ENCODE results near the gene PSME1. TPM values are rescaled to one million over a fixed set of nuclear protein-coding genes. Genes with fewer than 3 reads are reported as not detected.

PSME1 gene
- total and polyA plus RNA-seq, 4 experiments from 2014 or later: 257 to 1,008 (median 624) TPM

GRCh38 chr14:24119691-24120090, 16.3 kb upstream of the PSME1 start:
- no peak overlapping the region for H3K27ac ChIP-seq (ENCODE audit: low read depth, low read length)
- ChIA-PET CTCF (ENCODE audit: partially characterized antibody) (interaction anchor here (1.2 to 1.8 kb wide), 2 partner anchors 28 to 41 kb away, joined by 4 to 5 read pairs; partner anchors contain the start of gene IRF9), POLR2A (ENCODE audit: partially characterized antibody) (interaction anchor here (0.6 to 9.6 kb wide), 3 partner anchors 14 to 799 kb away, joined by 3 to 347 read pairs (median 4); partner anchors contain the start of genes EMC9, FITM1, PABPN1 and PSME1)
- H3K27me3 Mint-ChIP-seq: no peaks in the 10 kb centered on the region
- peaks cover 0 to 2% (median 0%) of the 10 kb centered on the region in 8 donors for H3K9me3 Mint-ChIP-seq
- H3K9me3 ChIP-seq (ENCODE audit: control insufficient read depth in 1 of 2, low read length in 2 of 2): no peaks in the 10 kb centered on the region
- no peak overlapping the region for H3K4me3 Mint-ChIP-seq
- H3K36me3 ChIP-seq (ENCODE audit: insufficient read depth, low read length): peaks cover 63% of the 10 kb centered on the region
- intact Hi-C loops (cut with micrococcal nuclease): loop anchor here (10.0 kb wide), 1 partner anchor 655 kb away; the partner anchor contains the start of gene NGDN
- peaks cover 58 to 75% of the 10 kb centered on the region in 2 donors for H3K36me3 Mint-ChIP-seq
- no peak for DNase-seq
- no peaks in the 10 kb centered on the region for H3K27me3 ChIP-seq (ENCODE audit: insufficient read depth, low read length)
- peak overlapping the region in 1 of 7 donors; percentile 54 for H3K27ac Mint-ChIP-seq
- no peak overlapping the region for H3K4me3 ChIP-seq (ENCODE audit: low read length in 2 of 2)
- H3K4me1 Mint-ChIP-seq: peaks cover 19 to 41% (median 25%) of the 10 kb centered on the region in 4 donors
- peaks cover 22% of the 10 kb centered on the region for H3K4me1 ChIP-seq (ENCODE audit: insufficient read depth, low read length)

DNA sequence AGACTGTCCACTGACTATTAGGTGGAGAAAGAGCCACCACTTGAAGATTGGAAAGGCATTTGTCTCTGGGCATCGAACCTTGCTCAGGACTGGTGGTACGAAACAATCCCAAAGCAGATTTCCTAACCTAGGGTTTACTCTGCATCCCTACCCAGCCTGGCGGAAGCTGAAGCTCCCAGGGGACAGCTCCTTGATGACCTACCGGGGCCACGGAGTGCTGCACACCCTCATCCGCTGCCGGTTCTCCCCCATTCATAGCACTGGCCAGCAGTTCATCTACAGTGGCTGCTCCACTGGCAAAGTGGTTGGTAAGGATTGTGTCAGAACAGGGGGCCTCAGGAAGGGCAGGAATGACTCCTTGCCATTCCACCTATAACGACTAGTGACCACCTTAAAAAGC, 14.8 kb upstream of the PSME1 start:
- H3K27me3 Mint-ChIP-seq: no peaks in the 10 kb centered on the region
- H3K36me3 ChIP-seq (ENCODE audit: insufficient read depth, low read length): peaks cover 63% of the 10 kb centered on the region
- peaks cover 62 to 65% of the 10 kb centered on the region in 2 donors for H3K36me3 Mint-ChIP-seq

DNA sequence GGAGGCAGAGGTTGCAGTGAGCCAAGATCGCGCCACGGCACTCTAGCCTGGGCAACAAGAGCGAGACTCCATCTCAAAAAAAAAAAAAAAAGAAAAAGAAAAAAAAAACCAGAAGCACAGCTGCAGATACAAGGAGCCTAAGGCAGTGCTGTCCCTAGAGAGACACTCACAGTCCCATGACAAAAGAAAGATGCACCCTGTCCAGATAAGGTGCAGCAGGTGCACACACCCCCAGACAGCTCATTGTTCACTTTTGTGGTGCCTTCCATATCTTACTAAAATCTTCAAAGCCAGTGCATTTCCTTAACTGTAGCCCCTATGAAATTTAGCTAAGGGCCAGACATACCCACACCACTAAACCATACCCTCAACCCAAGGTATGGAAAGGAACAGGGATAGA, 13.6 kb upstream of the PSME1 start:
- Histone ChIP-seq H3K27ac (ENCODE audit: low read depth, low read length) (no peak overlapping the region), H3K9me3 (ENCODE audit: control insufficient read depth in 1 of 2, low read length in 2 of 2) (no peaks in the 10 kb centered on the region), H3K27me3 (ENCODE audit: insufficient read depth, low read length) (no peaks in the 10 kb centered on the region), H3K36me3 (ENCODE audit: insufficient read depth, low read length) (peaks cover 60% of the 10 kb centered on the region), H3K4me3 (ENCODE audit: low read length in 2 of 2) (no peak overlapping the region), H3K4me1 (ENCODE audit: insufficient read depth, low read length) (peaks cover 2% of the 10 kb centered on the region)
- no peak for DNase-seq
- Mint-ChIP-seq H3K27ac (peak overlapping the region in 4 of 7 donors; percentile 35 to 48 (median 40)), H3K4me1 (peaks cover 4 to 17% (median 8%) of the 10 kb centered on the region in 4 donors), H3K9me3 (no peaks in the 10 kb centered on the region), H3K4me3 (no peak overlapping the region), H3K36me3 (peaks cover 56% of the 10 kb centered on the region in 2 donors), H3K27me3 (no peaks in the 10 kb centered on the region)
- intact Hi-C loops (cut with micrococcal nuclease): no loop called here
- ChIA-PET CTCF (ENCODE audit: partially characterized antibody) (no interaction called here), POLR2A (ENCODE audit: partially characterized antibody) (interaction anchor here (0.7 to 9.6 kb wide), 2 partner anchors 11 to 28 kb away, joined by 4 to 347 read pairs; partner anchors contain the start of genes EMC9, FITM1 and PSME1)

More for the DNA sequence above, 14.8 kb upstream of the PSME1 start:
- Mint-ChIP-seq H3K27ac (peak overlapping the region in 1 of 7 donors; percentile 42), H3K9me3 (no peaks in the 10 kb centered on the region), H3K4me3 (no peak overlapping the region), H3K4me1 (peaks cover 10 to 29% (median 12%) of the 10 kb centered on the region in 4 donors)
- DNase-seq: no peak
- no peak overlapping the region for H3K27ac ChIP-seq (ENCODE audit: low read depth, low read length)
- intact Hi-C loops (cut with micrococcal nuclease): no loop called here
- CTCF ChIA-PET (ENCODE audit: partially characterized antibody): interaction anchor here (0.7 to 1.1 kb wide), 2 partner anchors 14 to 30 kb away, joined by 3 read pairs; no protein-coding TSS in a partner anchor
- no peaks in the 10 kb centered on the region for H3K27me3 ChIP-seq (ENCODE audit: insufficient read depth, low read length)
- peaks cover 14% of the 10 kb centered on the region for H3K4me1 ChIP-seq (ENCODE audit: insufficient read depth, low read length)
- POLR2A ChIA-PET (ENCODE audit: partially characterized antibody): interaction anchor here (0.6 to 9.6 kb wide), 3 partner anchors 13 to 50 kb away, joined by 3 to 347 read pairs (median 3); partner anchors contain the start of genes EMC9, FITM1, PSME1 and PSME2
- no peaks in the 10 kb centered on the region for H3K9me3 ChIP-seq (ENCODE audit: control insufficient read depth in 1 of 2, low read length in 2 of 2)
- H3K4me3 ChIP-seq (ENCODE audit: low read length in 2 of 2): no peak overlapping the region

GRCh38 chr14:24122898-24123297, 13.1 kb upstream of the PSME1 start:
- Mint-ChIP-seq H3K36me3 (peaks cover 51% of the 10 kb centered on the region in 2 donors), H3K27ac (peak overlapping the region in 2 of 7 donors; percentile 44 to 48), H3K4me3 (no peak overlapping the region), H3K27me3 (no peaks in the 10 kb centered on the region), H3K9me3 (no peaks in the 10 kb centered on the region), H3K4me1 (peaks cover 4 to 12% (median 7%) of the 10 kb centered on the region in 4 donors)
- intact Hi-C loops (cut with micrococcal nuclease): no loop called here
- Histone ChIP-seq H3K36me3 (ENCODE audit: insufficient read depth, low read length) (peaks cover 55% of the 10 kb centered on the region), H3K27ac (ENCODE audit: low read depth, low read length) (no peak overlapping the region), H3K4me3 (ENCODE audit: low read length in 2 of 2) (no peak overlapping the region), H3K9me3 (ENCODE audit: control insufficient read depth in 1 of 2, low read length in 2 of 2) (no peaks in the 10 kb centered on the region), H3K4me1 (ENCODE audit: insufficient read depth, low read length) (no peaks in the 10 kb centered on the region), H3K27me3 (ENCODE audit: insufficient read depth, low read length) (no peaks in the 10 kb centered on the region)
- ChIA-PET CTCF (ENCODE audit: partially characterized antibody) (no interaction called here), POLR2A (ENCODE audit: partially characterized antibody) (no interaction called here)
- no peak for DNase-seq

DNA sequence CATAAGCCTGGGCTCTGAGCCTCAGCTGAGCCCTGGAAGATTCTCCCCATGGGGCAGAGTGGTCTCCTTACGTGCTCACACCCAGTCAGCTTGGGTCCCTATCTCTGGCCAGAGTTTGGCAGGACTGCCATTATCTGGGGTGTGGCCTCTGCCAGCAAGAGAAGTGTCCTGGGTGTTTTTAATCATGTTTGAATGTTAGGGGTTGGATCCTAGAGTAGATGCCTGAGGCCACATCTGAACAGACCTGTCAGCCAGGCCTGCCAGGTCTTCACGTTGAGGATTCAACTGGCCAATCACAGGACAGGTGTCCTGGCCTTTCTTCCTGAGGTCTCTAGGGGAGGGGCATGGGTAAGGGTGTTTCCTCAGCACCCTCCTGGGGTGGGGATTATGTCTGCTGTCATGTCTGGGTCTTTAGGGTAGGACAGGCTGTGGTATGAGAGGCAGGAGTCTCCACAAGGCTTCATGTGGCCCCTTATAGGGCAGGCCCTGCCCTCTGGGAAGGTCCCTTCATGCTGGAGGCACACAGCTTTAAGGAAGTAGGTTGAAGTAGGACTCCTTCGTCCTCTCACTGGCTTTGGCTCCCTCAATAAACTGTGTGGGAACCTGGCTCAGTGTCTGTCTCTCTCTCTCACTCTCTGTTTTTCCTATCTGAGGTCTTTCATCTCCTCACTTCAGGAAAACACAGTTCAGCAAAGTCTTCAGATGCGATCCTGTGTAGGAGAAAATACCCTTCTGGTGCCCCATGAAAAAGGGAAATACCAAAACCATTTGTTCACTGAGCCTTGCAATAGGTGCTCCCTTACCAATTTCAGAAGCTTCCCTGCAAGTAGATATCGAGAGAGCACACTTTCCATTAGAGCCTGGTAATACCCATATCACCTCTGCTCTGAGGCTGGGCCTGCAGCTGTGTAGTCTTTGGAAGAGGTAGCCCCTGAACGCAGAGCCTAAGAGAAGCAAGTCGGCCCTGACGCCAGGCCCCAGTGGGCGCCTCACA, 12.3 kb upstream of the PSME1 start:
- Histone ChIP-seq H3K27me3 (ENCODE audit: insufficient read depth, low read length) (no peaks in the 10 kb centered on the region), H3K4me3 (ENCODE audit: low read length in 2 of 2) (no peak overlapping the region), H3K9me3 (ENCODE audit: control insufficient read depth in 1 of 2, low read length in 2 of 2) (no peaks in the 10 kb centered on the region), H3K27ac (ENCODE audit: low read depth, low read length) (no peak overlapping the region), H3K36me3 (ENCODE audit: insufficient read depth, low read length) (peaks cover 47% of the 10 kb centered on the region), H3K4me1 (ENCODE audit: insufficient read depth, low read length) (no peaks in the 10 kb centered on the region)
- H3K27ac Mint-ChIP-seq: peak overlapping the region in 5 of 7 donors; percentile 9 to 61 (median 51)
- H3K27me3 Mint-ChIP-seq: no peaks in the 10 kb centered on the region
- H3K4me3 Mint-ChIP-seq: no peak overlapping the region
- intact Hi-C loops (cut with micrococcal nuclease): no loop called here
- DNase-seq: no peak
- ChIA-PET POLR2A (ENCODE audit: partially characterized antibody) (interaction anchor here (1.3 to 1.6 kb wide), 3 partner anchors 9 to 12 kb away, joined by 4 to 5 read pairs (median 4); partner anchors contain the start of gene PSME1), CTCF (ENCODE audit: partially characterized antibody) (interaction anchor here (1.3 to 3.7 kb wide), 3 partner anchors 13 to 184 kb away, joined by 4 to 14 read pairs (median 6); partner anchors contain the start of genes CIDEB and PSME1)
- H3K9me3 Mint-ChIP-seq: no peaks in the 10 kb centered on the region
- peaks cover 2 to 6% (median 4%) of the 10 kb centered on the region in 4 donors for H3K4me1 Mint-ChIP-seq
- H3K36me3 Mint-ChIP-seq: peaks cover 43 to 44% of the 10 kb centered on the region in 2 donors

DNA sequence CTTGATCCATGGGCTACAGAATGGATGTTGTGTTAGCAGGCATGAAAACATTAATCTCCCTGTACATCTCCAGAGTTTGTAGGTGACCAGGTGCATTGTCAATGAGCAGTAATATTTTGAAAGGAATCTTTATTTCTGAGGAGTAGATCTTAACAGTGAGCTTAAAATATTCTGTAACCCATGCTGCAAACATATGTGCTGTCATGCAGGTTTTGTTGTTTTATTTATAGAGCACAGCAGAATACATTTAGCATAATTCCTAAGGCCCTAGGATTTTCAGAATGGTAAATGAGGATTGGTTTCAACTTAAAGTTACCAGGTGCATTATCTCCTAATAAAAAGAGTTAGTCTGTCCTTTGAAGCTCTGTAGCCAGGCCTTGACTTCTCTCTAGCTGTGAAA, 9.1 kb upstream of the PSME1 start:
- ChIA-PET CTCF (ENCODE audit: partially characterized antibody) (interaction anchor here (0.9 to 3.7 kb wide), 3 partner anchors 11 to 74 kb away, joined by 3 to 14 read pairs (median 7); no protein-coding TSS in a partner anchor), POLR2A (ENCODE audit: partially characterized antibody) (interaction anchor here (1.1 to 16.1 kb wide), 4 partner anchors 9 to 20 kb away, joined by 3 to 347 read pairs (median 8); partner anchors contain the start of genes DCAF11, EMC9, NRL and PSME1)
- peaks cover 19% of the 10 kb centered on the region for H3K36me3 ChIP-seq (ENCODE audit: insufficient read depth, low read length)
- DNase-seq: no peak
- no peak overlapping the region for H3K27ac ChIP-seq (ENCODE audit: low read depth, low read length)
- H3K9me3 Mint-ChIP-seq: no peaks in the 10 kb centered on the region
- peaks cover 20 to 21% of the 10 kb centered on the region in 2 donors for H3K36me3 Mint-ChIP-seq
- H3K27ac Mint-ChIP-seq: peak overlapping the region in 1 of 7 donors; percentile 57
- no peaks in the 10 kb centered on the region for H3K27me3 Mint-ChIP-seq
- H3K27me3 ChIP-seq (ENCODE audit: insufficient read depth, low read length): no peaks in the 10 kb centered on the region
- no peaks in the 10 kb centered on the region for H3K9me3 ChIP-seq (ENCODE audit: control insufficient read depth in 1 of 2, low read length in 2 of 2)
- no peak overlapping the region for H3K4me3 ChIP-seq (ENCODE audit: low read length in 2 of 2)
- peaks cover 4% of the 10 kb centered on the region for H3K4me1 ChIP-seq (ENCODE audit: insufficient read depth, low read length)
- intact Hi-C loops (cut with micrococcal nuclease): no loop called here
- no peak overlapping the region for H3K4me3 Mint-ChIP-seq
- H3K4me1 Mint-ChIP-seq: peaks cover 3 to 13% (median 8%) of the 10 kb centered on the region in 4 donors
